Naive B cell (primary cell): Measurements from ENCODE around the gene SAA1. TPM values are rescaled to one million over a fixed set of nuclear protein-coding genes. Genes with fewer than 3 reads are reported as not detected.

Source experiments
- polyA plus RNA-seq, 6 donors: library from polyadenylated mRNA; unstranded; fragments of 300-500 nt; fragmentation: Illumina TruSeq; gene quantifications; one replicate each; pipeline ENCODE4 v1.2.3, GENCODE V29; 2021; ENCODE audit warnings: low read depth in 6 of 6

SAA1 gene
- polyA plus RNA-seq, 6 donors from 2014 or later: not detected

Other genes with a start within 250 kb of the SAA1 start
- not detected for gene TPH1, start 220.0 kb upstream of the SAA1 start, polyA plus RNA-seq
- gene SAAL1, start 160.2 kb upstream of the SAA1 start, polyA plus RNA-seq: 10 to 100 TPM in 4 of 6 donors, 1 to 10 TPM in 2; 6.1 to 23.1 (median 15.3) TPM
- not detected for gene MRGPRX3, start 133.7 kb upstream of the SAA1 start, polyA plus RNA-seq
- not detected for gene MRGPRX4, start 93.4 kb upstream of the SAA1 start, polyA plus RNA-seq
- not detected for gene SAA4, start 29.5 kb upstream of the SAA1 start, polyA plus RNA-seq
- not detected for gene SAA2, start 17.6 kb upstream of the SAA1 start, polyA plus RNA-seq
- gene HPS5, start 55.9 kb downstream of the SAA1 start, polyA plus RNA-seq: 10 to 100 TPM; 15.3 to 40.2 (median 29.5) TPM
- gene GTF2H1, start 56.3 kb downstream of the SAA1 start, polyA plus RNA-seq: 10 to 100 TPM; 23.5 to 50.4 (median 37.3) TPM
- gene LDHA, start 128.3 kb downstream of the SAA1 start, polyA plus RNA-seq: 100 to 1,000 TPM; 224 to 298 (median 251) TPM
- gene LDHC, start 146.1 kb downstream of the SAA1 start, polyA plus RNA-seq: 1 to 10 TPM in 1 of 6 donors, not detected in 5; 4.2 TPM
- gene LDHAL6A, start 189.6 kb downstream of the SAA1 start, polyA plus RNA-seq: under 1 TPM in 1 of 6 donors, not detected in 5; 0.50 TPM